ENCODE data around the gene SUCLG2.

SUCLG2 gene

GRCh38 chr3:67497746-67498145, 156.7 kb downstream of the SUCLG2 start:
- no peak for DNase-seq

- DNase-seq: no peak
Measured at GRCh38 chr3:67495751-67496150, 158.7 kb downstream of the SUCLG2 start.

GRCh38 chr3:67493808-67494207, 160.6 kb downstream of the SUCLG2 start:
- no peak for DNase-seq

GRCh38 chr3:67490658-67491057, 163.8 kb downstream of the SUCLG2 start:
- no peak for DNase-seq

- DNase-seq: no peak
Measured at GRCh38 chr3:67489816-67490215, 164.6 kb downstream of the SUCLG2 start.

GRCh38 chr3:67487564-67488114, 166.8 kb downstream of the SUCLG2 start:
- no peak for DNase-seq

GRCh38 chr3:67486883-67487282, 167.5 kb downstream of the SUCLG2 start:
- no peak for DNase-seq

- DNase-seq: no peak
Measured at GRCh38 chr3:67484085-67484484, 170.3 kb downstream of the SUCLG2 start.

- DNase-seq: no peak
Measured at GRCh38 chr3:67481126-67481525, 173.3 kb downstream of the SUCLG2 start.

- no peak for DNase-seq
Measured at GRCh38 chr3:67478423-67478822, 176.0 kb downstream of the SUCLG2 start.

- no peak for DNase-seq
Measured at GRCh38 chr3:67474311-67474710, 180.1 kb downstream of the SUCLG2 start.

- DNase-seq: no peak
Measured at GRCh38 chr3:67472674-67473201, 181.7 kb downstream of the SUCLG2 start.

GRCh38 chr3:67470207-67470606, 184.2 kb downstream of the SUCLG2 start:
- DNase-seq: no peak

GRCh38 chr3:67468511-67468910, 185.9 kb downstream of the SUCLG2 start:
- no peak for DNase-seq

- no peak for DNase-seq
Measured at GRCh38 chr3:67463656-67464055, 190.8 kb downstream of the SUCLG2 start.

GRCh38 chr3:67462187-67462586, 192.2 kb downstream of the SUCLG2 start:
- DNase-seq: no peak

GRCh38 chr3:67461667-67462142, 192.7 kb downstream of the SUCLG2 start:
- no peak for DNase-seq

- no peak for DNase-seq
Measured at GRCh38 chr3:67460841-67461510, 193.4 kb downstream of the SUCLG2 start.

- no peak for DNase-seq
Measured at GRCh38 chr3:67459796-67460195, 194.6 kb downstream of the SUCLG2 start.

- no peak for DNase-seq
Measured at GRCh38 chr3:67458896-67459530, 195.4 kb downstream of the SUCLG2 start.

- no peak for DNase-seq
Measured at GRCh38 chr3:67458408-67458807, 196.0 kb downstream of the SUCLG2 start.

GRCh38 chr3:67453628-67454027, 200.8 kb downstream of the SUCLG2 start:
- no peak for DNase-seq

GRCh38 chr3:67450153-67450552, 204.3 kb downstream of the SUCLG2 start:
- DNase-seq: no peak

- no peak for DNase-seq
Measured at GRCh38 chr3:67447393-67447792, 207.0 kb downstream of the SUCLG2 start.

Measured in DMS153 (cell line).